NCI-H128 (cell line): ENCODE measurements around the gene PTK7.

Experiments used
- DNase-seq: peaks from one replicate; lab custom pipeline; 2025; ENCODE audit not compliant: unreplicated experiment; lab: John Stamatoyannopoulos, UW

PTK7 gene

DNA sequence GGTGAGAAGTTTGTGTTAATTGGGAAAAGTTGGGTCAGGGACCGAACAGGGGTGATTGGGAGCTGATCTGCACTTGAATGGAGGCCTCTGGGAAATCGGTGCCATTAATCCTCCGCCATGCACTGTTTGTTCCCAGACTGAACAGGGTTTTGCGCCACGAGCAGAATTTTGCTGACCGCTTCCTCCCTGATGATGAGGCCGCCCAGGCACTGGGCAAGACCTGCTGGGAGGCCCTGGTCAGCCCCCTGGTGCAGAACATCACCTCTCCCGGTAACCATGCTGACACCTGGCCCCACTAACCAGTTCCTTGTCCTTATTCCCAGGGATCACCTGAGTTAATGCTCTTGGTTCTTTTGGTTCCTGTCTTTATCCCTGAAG lies 127.6 kb downstream of the PTK7 start:
- DNase-seq: no peak

DNA sequence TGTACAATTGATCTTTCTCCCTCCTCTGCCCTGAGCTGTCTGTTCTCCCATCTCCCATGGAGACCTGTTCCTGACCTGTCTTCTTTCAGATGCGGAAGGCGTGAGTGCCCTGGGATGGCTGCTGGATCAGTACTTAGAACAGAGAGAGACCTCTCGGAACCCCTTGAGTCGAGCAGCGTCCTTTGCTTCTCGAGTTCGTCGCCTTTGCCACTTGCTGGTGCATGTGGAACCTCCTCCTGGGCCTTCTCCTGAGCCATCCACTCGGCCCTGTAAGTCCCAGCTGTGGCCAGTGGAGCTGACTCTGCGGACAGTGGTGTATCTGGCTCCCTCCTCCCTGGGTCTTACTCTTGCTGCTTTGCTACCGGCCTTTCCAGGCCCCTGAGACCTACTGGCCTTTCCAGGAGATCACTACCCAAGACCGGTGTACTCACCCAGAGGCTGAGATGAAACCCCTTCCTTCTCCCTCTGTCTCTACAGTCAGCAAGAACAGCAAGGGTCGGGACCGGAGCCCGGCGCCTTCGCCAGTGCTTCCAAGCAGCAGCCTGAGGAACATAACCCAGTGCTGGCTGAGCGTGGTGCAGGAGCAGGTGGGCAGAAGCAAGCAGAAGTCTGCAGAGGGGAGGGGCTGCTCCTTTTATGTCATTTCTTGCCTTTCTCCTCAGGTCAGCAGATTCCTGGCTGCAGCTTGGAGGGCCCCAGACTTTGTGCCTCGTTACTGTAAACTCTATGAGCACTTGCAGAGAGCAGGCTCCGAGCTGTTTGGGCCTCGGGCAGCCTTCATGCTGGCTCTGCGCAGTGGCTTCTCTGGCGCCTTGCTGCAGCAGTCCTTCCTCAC lies 128.4 kb downstream of the PTK7 start:
- no peak for DNase-seq

DNA sequence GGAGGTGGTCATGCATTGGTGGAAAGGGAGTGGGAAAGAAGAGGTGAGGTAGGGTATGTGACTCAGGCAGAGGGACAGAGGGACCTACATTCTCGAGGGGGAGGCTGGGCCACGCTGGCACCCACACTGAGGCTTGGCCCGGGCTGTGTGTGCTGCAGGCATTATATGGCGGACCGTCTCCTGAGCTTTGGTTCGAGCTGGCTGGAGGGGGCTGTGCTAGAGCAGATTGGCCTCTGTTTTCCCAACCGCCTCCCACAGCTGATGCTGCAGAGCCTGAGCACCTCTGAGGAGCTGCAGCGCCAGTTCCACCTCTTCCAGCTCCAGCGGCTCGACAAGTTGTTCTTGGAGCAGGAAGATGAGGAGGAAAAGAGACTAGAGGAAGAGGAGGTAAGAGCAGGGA lies 129.7 kb downstream of the PTK7 start:
- DNase-seq: no peak

DNA sequence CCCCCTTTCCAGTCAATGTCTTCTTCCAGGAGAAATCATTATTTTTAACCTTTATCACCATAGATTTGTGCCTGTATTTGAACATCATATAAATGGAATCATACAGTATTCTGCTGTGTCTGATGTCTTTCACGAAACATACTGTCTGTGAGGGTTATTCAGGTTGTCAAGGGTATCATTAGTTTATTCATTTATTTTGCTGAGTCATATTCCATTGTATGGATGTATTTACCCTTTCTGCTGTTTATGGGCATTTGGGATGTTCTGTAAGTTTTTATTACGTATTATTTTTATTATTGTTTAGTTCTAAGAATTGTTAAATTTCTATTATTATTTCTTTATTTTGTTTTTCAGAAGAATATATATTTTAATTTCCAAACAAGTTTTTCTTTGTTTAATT lies 131.2 kb downstream of the PTK7 start:
- no peak for DNase-seq
